ENCODE data around the gene DPYSL3.

DNA sequence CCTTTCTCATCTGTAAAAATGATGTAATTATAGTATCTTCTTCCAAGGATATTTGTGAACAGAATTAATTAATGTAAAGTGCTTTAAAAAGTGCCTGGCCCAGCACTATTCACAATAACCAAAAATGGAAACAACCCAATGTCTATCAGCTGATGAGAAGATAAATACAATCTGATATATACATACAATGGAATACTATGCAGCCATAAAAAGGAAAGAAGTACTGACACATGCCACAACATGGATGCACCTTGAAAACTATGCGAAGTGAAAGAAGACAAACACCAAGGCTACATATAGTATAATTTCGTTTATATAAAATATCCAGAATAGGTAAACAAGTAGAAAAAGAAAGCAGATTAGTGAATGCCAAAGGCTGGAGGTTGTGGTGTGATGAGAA, 24.1 kb downstream of the DPYSL3 start:
- TF ChIP-seq, protein P1, sequence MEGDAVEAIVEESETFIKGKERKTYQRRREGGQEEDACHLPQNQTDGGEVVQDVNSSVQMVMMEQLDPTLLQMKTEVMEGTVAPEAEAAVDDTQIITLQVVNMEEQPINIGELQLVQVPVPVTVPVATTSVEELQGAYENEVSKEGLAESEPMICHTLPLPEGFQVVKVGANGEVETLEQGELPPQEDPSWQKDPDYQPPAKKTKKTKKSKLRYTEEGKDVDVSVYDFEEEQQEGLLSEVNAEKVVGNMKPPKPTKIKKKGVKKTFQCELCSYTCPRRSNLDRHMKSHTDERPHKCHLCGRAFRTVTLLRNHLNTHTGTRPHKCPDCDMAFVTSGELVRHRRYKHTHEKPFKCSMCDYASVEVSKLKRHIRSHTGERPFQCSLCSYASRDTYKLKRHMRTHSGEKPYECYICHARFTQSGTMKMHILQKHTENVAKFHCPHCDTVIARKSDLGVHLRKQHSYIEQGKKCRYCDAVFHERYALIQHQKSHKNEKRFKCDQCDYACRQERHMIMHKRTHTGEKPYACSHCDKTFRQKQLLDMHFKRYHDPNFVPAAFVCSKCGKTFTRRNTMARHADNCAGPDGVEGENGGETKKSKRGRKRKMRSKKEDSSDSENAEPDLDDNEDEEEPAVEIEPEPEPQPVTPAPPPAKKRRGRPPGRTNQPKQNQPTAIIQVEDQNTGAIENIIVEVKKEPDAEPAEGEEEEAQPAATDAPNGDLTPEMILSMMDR (IDR thresholded peaks at IDR 0.05): no peak
- TF ChIP-seq POLR2A (IDR thresholded peaks at IDR 0.05): no peak
- no peak for TF ChIP-seq EP300 (IDR thresholded peaks at IDR 0.05; ENCODE audit: low read depth)
- TF ChIP-seq POLR2AphosphoS5 (IDR thresholded peaks at IDR 0.05): no peak

Data from transverse colon (tissue), 4 donors.